ENCODE measurements around the gene FTO. TPM values are rescaled to one million over a fixed set of nuclear protein-coding genes. Genes with fewer than 3 reads are reported as not detected.
A peak's percentile ranks its signal among the peaks of the same experiment; 100 is the strongest.

The FTO gene
- total RNA-seq, 2 donors from 2014 or later, result 47.5 to 50.4 TPM

- 69 to 70% methylated on average over 3 of the region's 3 CpGs for WGBS, 2 donors
- Histone ChIP-seq H3K27me3 (no peaks in the 10 kb centered on the region), H3K4me3 (no peak overlapping the region), H3K9me3 (no peaks in the 10 kb centered on the region), H3K36me3 (replicated peaks in 1 of 2; ENCODE audit: insufficient read depth in 1 of 2, low read depth in 2 of 2) (no peaks in the 10 kb centered on the region), H3K4me1 (peaks cover 26% of the 10 kb centered on the region), H3K27ac (no peak overlapping the region)
- intact Hi-C loops (cut with DNase I), result no loop called here
- DNase-seq, result peak in 3 of 4 donors; percentile 7 to 21 (median 18)
- no peak for ATAC-seq
- peak; percentile 21 to 41 (median 34) for TF ChIP-seq CTCF (IDR thresholded peaks at IDR 0.05)
- no peak for TF ChIP-seq POLR2A (IDR thresholded peaks at IDR 0.05)
Measured at GRCh38 chr16:53743149-53743566, 39.2 kb downstream of the FTO start.

- Histone ChIP-seq H3K27ac (peak overlapping the region; percentile 37 to 73 (median 50)), H3K36me3 (replicated peaks in 1 of 2; ENCODE audit: insufficient read depth in 1 of 2, low read depth in 2 of 2) (no peaks in the 10 kb centered on the region), H3K4me3 (no peak overlapping the region), H3K27me3 (no peaks in the 10 kb centered on the region), H3K4me1 (peaks cover 26% of the 10 kb centered on the region), H3K9me3 (no peaks in the 10 kb centered on the region)
- peak in 1 of 4 donors; percentile 7 for DNase-seq
- intact Hi-C loops (cut with DNase I), result no loop called here
- ATAC-seq, result peak; percentile 54
- WGBS, 2 donors, result 10 to 11% methylated on average over 3 of the region's 3 CpGs
- TF ChIP-seq POLR2A (IDR thresholded peaks at IDR 0.05) (no peak), CTCF (IDR thresholded peaks at IDR 0.05) (no peak)
Measured at GRCh38 chr16:53744449-53744848, 40.5 kb downstream of the FTO start.

- Histone ChIP-seq H3K27ac (peak overlapping the region in 3 of 4 donors; percentile 40 to 73 (median 60)), H3K4me3 (no peak overlapping the region), H3K4me1 (peaks cover 26% of the 10 kb centered on the region), H3K9me3 (no peaks in the 10 kb centered on the region), H3K27me3 (no peaks in the 10 kb centered on the region), H3K36me3 (replicated peaks in 1 of 2; ENCODE audit: insufficient read depth in 1 of 2, low read depth in 2 of 2) (no peaks in the 10 kb centered on the region)
- 18 to 19% methylated on average over 3 of the region's 3 CpGs for WGBS, 2 donors
- no peak for TF ChIP-seq POLR2A (IDR thresholded peaks at IDR 0.05)
- TF ChIP-seq CTCF (IDR thresholded peaks at IDR 0.05), result no peak
- ATAC-seq (peak; percentile 70), DNase-seq (peak in 3 of 4 donors; percentile 18 to 50 (median 24))
- intact Hi-C loops (cut with DNase I), result no loop called here
Measured at GRCh38 chr16:53745086-53745485, 41.1 kb downstream of the FTO start.

- 66 to 71% methylated on average over 4 of the region's 4 CpGs for WGBS, 2 donors
- H3K36me3 ChIP-seq (replicated peaks in 1 of 2; ENCODE audit: insufficient read depth in 1 of 2, low read depth in 2 of 2), result no peaks in the 10 kb centered on the region
- peak overlapping the region in 3 of 4 donors; percentile 40 to 73 (median 60) for H3K27ac ChIP-seq
- intact Hi-C loops (cut with DNase I), result no loop called here
- H3K9me3 ChIP-seq, result no peaks in the 10 kb centered on the region
- H3K27me3 ChIP-seq, result no peaks in the 10 kb centered on the region
- ATAC-seq (no peak), DNase-seq (no peak)
- peaks cover 26% of the 10 kb centered on the region for H3K4me1 ChIP-seq
- no peak overlapping the region for H3K4me3 ChIP-seq
- TF ChIP-seq CTCF (IDR thresholded peaks at IDR 0.05) (peak in 1 of 7 experiments; percentile 9), POLR2A (IDR thresholded peaks at IDR 0.05) (no peak)
Measured at GRCh38 chr16:53745753-53746266, 41.9 kb downstream of the FTO start.

- Histone ChIP-seq H3K36me3 (replicated peaks in 1 of 2; ENCODE audit: insufficient read depth in 1 of 2, low read depth in 2 of 2) (no peaks in the 10 kb centered on the region), H3K9me3 (no peaks in the 10 kb centered on the region), H3K4me1 (peaks cover 39% of the 10 kb centered on the region), H3K27ac (no peak overlapping the region), H3K4me3 (no peak overlapping the region), H3K27me3 (no peaks in the 10 kb centered on the region)
- DNase-seq (no peak), ATAC-seq (no peak)
- 35 to 68% methylated on average over 1 of the region's 1 CpG for WGBS, 2 donors
- no peak for TF ChIP-seq POLR2A (IDR thresholded peaks at IDR 0.05)
- no peak for TF ChIP-seq CTCF (IDR thresholded peaks at IDR 0.05)
- intact Hi-C loops (cut with DNase I), result no loop called here
Measured at GRCh38 chr16:53752560-53752959, 48.6 kb downstream of the FTO start.
